Fibroblast of the aortic adventitia (primary cell): Measurements from ENCODE around the gene SLC36A1. TPM values are rescaled to one million over a fixed set of nuclear protein-coding genes. Genes with fewer than 3 reads are reported as not detected.
"Not testable (repeated sequence)": the region's sequence is repeated elsewhere in the genome, so short reads cannot be mapped to it uniquely, and the experiment has no call there.

ENCODE experiments used
- DNase-seq: peaks from one replicate; pipeline ENCODE4 v3.0.0-alpha.2; 2010; ENCODE audit warnings: low read depth
- H3K4me3 ChIP-seq: 2 replicates; pipeline ENCODE4 v1.5.1; 2011; ENCODE audit warnings: low read depth, mild to moderate bottlenecking, control low read depth, low read length, moderate library complexity
- total RNA-seq: library from RNA; depleted of rRNA; stranded (reverse); fragments of >200 nt; gene quantifications from 2 replicates; pipeline ENCODE4 v1.2.3, GENCODE V29; 2012; ENCODE audit warnings: low replicate concordance
- TF ChIP-seq, protein P1 (sequence below): IDR thresholded peaks from 2 replicates; pipeline ENCODE4 v1.5.1; 2011; ENCODE audit warnings: mild to moderate bottlenecking, low read length, control low read depth, inconsistent platforms; ENCODE audit not compliant: insufficient read depth

SLC36A1 gene
- total RNA-seq, 1 donor: 15.2 TPM

DNA sequence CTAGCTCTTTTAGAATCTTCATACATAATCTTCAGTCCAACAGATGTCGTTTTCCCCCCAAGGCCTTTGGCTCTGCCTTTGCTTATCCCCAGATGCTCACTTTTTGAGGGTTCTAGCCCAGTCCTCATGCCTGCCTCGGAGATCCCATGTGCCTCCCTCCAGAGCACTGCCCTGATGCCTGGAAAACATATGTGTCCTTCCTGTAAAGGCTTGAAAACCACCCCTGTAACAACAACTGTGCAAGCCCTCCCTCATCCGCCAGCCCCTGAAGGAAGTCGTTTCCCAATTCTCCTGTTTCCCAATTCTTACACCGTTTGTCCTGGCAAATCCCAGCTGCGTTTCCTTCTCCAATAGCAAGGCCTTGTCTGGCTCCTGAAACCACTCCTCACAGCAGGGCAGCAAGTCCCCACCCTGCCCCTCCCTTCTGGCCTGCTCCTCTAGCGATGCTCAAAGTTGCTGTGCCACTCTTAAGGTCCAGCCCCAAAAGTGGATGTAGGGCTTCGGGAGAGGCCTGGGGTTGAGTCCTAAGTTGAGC is 52.2 kb downstream of the SLC36A1 start:
- TF ChIP-seq, protein P1, sequence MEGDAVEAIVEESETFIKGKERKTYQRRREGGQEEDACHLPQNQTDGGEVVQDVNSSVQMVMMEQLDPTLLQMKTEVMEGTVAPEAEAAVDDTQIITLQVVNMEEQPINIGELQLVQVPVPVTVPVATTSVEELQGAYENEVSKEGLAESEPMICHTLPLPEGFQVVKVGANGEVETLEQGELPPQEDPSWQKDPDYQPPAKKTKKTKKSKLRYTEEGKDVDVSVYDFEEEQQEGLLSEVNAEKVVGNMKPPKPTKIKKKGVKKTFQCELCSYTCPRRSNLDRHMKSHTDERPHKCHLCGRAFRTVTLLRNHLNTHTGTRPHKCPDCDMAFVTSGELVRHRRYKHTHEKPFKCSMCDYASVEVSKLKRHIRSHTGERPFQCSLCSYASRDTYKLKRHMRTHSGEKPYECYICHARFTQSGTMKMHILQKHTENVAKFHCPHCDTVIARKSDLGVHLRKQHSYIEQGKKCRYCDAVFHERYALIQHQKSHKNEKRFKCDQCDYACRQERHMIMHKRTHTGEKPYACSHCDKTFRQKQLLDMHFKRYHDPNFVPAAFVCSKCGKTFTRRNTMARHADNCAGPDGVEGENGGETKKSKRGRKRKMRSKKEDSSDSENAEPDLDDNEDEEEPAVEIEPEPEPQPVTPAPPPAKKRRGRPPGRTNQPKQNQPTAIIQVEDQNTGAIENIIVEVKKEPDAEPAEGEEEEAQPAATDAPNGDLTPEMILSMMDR: no peak
- peak; percentile 21 for DNase-seq
- H3K4me3 ChIP-seq: no peak overlapping the region

DNA sequence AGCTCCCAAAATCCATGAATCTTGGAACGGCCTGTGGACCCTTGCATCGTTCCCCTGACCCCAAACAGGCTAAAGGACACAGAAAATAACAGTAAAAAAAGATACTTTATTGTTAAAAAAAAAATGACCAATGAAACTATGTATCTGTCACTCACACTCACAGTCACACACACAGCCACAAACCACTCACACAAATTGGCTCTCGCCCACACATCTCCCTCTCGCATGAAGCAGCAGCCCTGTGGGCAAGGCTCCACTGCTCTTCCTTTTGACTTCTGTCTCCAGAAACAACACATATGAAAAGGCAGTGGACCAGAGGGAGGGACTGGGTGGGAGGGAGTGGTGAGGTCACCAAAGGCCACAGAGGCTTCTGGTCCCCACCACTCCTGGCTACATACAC is 56.6 kb downstream of the SLC36A1 start:
- TF ChIP-seq, protein P1: no peak
- H3K4me3 ChIP-seq: no peak overlapping the region
- no peak for DNase-seq

DNA sequence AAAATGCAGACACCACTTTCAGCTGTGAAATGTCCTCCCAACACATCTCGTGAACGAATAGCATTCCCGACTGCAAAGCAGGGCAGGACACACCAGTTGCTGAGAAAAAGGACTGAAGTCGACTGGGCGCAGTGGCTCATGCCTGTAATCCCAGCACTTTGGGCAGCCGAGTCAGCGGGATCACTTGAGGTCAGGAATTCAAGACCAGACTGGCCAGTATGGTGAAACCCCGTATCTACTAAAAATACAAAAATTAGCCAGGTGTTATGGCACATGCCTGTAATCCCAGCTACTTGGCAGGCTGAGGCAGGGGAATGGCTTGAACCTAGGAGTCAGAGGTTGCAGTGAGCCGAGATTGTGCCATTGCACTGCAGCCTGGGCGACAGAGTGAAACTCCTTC is 60.9 kb downstream of the SLC36A1 start:
- DNase-seq, H3K4me3 ChIP-seq: not testable (repeated sequence)

DNA sequence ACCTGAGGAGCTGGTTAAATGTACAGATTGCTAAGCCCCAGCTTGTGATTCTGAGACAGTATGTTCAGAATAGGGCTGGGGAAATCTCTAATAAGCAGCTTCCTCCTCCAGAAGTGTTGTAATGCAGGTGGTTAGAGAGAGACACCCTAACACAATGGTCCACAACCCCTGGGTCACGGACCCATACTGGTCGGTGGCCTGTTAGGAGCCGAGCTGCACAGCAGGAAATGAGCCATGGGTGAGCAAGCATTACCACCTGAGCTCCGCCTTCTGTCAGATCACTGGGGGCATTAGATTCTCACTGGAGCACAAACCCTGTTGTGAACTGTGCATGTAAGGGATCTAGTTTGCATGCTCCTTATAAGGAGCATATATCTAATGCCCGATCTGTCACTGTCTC is 61.8 kb downstream of the SLC36A1 start:
- H3K4me3 ChIP-seq: no peak overlapping the region
- TF ChIP-seq, protein P1: no peak
- DNase-seq: no peak

DNA sequence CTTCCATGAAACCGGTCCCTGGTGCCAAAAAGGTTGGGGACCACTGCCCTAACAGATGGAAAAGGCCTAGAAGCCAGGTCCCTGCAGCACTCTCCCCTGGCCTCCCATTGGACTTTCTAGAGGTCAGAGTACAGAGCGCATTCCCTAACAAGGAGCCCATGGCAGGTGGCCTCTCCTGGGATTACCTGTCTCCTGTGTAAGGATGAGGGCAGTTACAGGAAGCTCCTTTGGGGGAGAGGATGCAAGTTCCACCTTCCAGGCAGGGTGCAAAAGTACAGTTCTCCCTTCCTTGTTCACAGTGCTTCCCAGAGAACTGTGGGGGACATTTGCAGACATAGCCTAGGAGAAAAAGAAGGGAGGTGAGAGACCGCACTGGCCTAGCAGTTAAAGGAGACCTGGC is 62.4 kb downstream of the SLC36A1 start:
- H3K4me3 ChIP-seq: no peak overlapping the region
- TF ChIP-seq, protein P1: no peak
- DNase-seq: no peak

DNA sequence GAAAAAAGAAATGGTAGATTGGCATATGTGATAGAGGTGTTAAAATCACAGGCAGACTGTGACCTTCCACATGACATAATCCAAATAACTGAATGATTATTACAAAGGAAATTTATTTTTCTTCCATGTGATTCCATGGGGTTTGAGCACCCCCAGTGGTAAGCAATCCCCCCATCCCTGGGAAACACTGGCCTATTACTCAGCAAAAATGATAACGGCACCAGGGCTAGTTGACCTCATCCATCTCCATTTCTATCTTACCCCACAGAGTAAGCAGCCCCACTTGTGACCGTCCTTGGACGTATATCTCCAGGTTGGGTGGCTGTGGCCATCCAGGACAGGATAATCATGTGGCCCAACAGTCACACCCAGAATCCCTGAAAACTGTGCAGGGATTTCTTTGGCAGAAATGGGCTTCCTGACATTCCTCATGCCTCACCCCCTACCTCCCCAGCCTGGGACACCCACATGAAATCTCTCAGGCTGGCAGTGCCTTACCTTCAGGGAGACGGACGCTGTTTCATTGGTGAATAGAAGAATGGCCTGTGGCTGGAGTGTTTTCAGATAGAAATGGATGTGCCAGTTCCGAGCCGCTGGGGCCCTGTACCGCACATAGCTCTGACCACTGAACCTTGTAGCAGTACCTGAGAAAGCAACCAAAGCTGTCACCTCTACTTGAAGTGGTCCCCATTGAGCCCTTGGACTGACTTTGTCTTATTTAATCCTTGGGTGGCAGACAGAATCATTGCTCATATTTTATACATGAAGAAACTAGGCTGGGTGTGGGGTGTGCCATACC is 69.9 kb downstream of the SLC36A1 start:
- TF ChIP-seq, protein P1: no peak
- DNase-seq: no peak
- no peak overlapping the region for H3K4me3 ChIP-seq

DNA sequence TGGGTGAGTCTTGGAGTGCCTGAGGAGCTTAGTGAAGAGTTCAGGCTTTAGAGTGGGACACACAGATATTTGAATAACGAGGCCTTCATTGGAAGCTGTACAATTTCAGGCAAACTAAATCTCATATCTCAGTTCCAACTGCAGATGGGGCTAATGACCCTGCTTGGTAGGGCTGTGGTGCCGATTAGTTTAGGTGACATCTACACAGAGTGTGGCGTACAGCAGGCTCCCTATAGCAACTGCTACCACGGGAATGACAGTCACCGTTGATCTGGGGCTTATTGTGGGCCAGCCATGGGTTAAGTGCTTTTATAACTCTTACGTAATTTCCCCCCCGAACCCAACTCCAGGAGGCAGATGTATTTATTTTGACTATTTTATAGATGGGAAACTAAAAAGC is 72.9 kb downstream of the SLC36A1 start:
- no peak for DNase-seq
- no peak overlapping the region for H3K4me3 ChIP-seq

More for the DNA sequence above, 72.9 kb downstream of the SLC36A1 start:
- TF ChIP-seq, protein P1: no peak
